Neural crest cell (in vitro differentiated cells): Measurements from ENCODE around the gene TSPO2. TPM values are rescaled to one million over a fixed set of nuclear protein-coding genes. Genes with fewer than 3 reads are reported as not detected.
"Not testable (repeated sequence)": the region's sequence is repeated elsewhere in the genome, so short reads cannot be mapped to it uniquely, and the experiment has no call there.

ENCODE experiments used
- DNase-seq: peaks from one replicate; pipeline ENCODE4 v3.0.0; 2021; ENCODE audit warnings: low read depth, mixed read lengths, low spot score
- H3K27ac Mint-ChIP-seq: one replicate; pipeline ENCODE4 v1.8.0; 2021; ENCODE audit warnings: mild to moderate bottlenecking, mixed read lengths; ENCODE audit not compliant: unreplicated experiment
- H3K27me3 Mint-ChIP-seq: 2 replicates; pipeline ENCODE4 v1.8.0; 2021; ENCODE audit warnings: low read depth, mild to moderate bottlenecking, mixed read lengths
- H3K36me3 Mint-ChIP-seq: 2 replicates; pipeline ENCODE4 v1.8.0; 2021; ENCODE audit warnings: low read depth, mild to moderate bottlenecking, mixed read lengths
- H3K4me1 Mint-ChIP-seq: 2 replicates; pipeline ENCODE4 v1.8.0; 2021; ENCODE audit warnings: mixed read lengths
- H3K4me3 Mint-ChIP-seq: one replicate; pipeline ENCODE4 v1.8.0; 2021; ENCODE audit warnings: mild to moderate bottlenecking, mixed read lengths
- H3K9me3 Mint-ChIP-seq: 2 replicates; pipeline ENCODE4 v1.8.0; 2021; ENCODE audit warnings: mixed read lengths
- CTCF ChIP-seq: fragments of 200-600 bp; sonication (generic); conservative IDR thresholded peaks from 2 replicates; pipeline ENCODE4 v1.5.0; 2021; ENCODE audit warnings: antibody characterized with exemption, mild to moderate bottlenecking
- total RNA-seq: library from RNA; stranded (reverse); gene quantifications from 2 replicates; pipeline ENCODE4 v1.2.1, GENCODE V29; 2021

The TSPO2 gene
- total RNA-seq, 1 donor from 2014 or later: not detected

GRCh38 chr6:41009669-41010068 is 32.6 kb upstream of the TSPO2 start:
- Mint-ChIP-seq H3K27me3 (no peaks in the 10 kb centered on the region), H3K4me3 (no peak overlapping the region), H3K27ac (no peak overlapping the region), H3K9me3 (no peaks in the 10 kb centered on the region), H3K4me1 (no peaks in the 10 kb centered on the region), H3K36me3 (no peaks in the 10 kb centered on the region)
- TF ChIP-seq CTCF: no peak
- DNase-seq: no peak

DNA sequence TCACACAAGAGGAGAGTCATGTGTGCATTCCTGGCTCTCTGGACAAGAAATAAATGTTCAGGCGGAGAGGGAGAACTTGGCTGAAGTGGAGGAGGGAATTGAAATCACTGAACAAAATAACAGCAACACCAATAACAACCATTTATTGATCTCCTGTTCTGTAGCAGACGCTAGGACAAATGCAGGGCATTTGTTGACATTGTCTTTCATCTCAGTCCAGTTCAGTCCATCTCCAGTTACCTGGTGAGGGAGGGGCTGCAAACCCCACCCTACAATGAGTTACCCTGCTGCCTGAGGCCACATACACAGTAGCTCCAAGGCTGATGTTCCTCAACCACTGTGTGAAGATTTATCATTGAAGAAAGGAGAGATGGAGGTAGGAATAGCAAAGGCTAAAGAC is 30.6 kb upstream of the TSPO2 start:
- no peak for TF ChIP-seq CTCF
- Mint-ChIP-seq H3K27me3 (no peaks in the 10 kb centered on the region), H3K27ac (no peak overlapping the region), H3K4me3 (no peak overlapping the region), H3K9me3 (no peaks in the 10 kb centered on the region), H3K36me3 (peaks cover 3% of the 10 kb centered on the region), H3K4me1 (no peaks in the 10 kb centered on the region)
- no peak for DNase-seq

DNA sequence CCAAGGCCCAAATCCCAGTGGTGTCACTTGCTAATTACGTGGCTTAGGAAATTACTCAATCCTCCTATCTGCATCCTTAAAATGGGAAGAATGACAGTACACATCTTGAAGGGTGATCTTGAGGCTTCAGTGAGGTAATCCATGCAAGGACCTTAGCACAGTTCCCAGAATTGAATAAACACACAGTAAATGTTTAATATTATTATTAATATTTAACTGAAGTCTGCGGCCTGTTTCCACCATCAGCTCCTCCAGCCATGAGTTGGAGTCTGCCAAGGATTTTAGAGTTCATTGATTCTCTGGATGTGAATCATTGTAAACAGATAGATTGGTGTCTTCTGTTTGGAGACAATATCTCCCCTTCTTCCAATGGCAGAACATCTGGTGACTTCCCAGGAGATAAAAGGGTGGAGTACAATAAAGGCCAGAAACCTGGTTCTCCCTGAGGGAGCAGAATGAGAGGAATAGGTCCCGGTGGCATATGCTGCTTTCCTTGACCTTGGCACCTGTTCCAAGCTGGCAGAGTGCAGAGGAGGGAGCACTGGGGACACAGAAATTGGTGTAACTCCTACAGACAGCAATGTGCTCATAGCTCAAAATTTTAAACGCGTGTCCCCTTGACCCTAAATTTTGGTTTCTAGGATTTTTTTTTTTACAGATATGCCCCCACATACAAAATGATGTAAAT is 28.7 kb upstream of the TSPO2 start:
- peaks cover 3% of the 10 kb centered on the region for H3K36me3 Mint-ChIP-seq
- H3K9me3 Mint-ChIP-seq: no peaks in the 10 kb centered on the region
- no peak overlapping the region for H3K27ac Mint-ChIP-seq
- no peak for TF ChIP-seq CTCF
- H3K4me1 Mint-ChIP-seq: no peaks in the 10 kb centered on the region
- DNase-seq: no peak
- no peak overlapping the region for H3K4me3 Mint-ChIP-seq
- no peaks in the 10 kb centered on the region for H3K27me3 Mint-ChIP-seq

DNA sequence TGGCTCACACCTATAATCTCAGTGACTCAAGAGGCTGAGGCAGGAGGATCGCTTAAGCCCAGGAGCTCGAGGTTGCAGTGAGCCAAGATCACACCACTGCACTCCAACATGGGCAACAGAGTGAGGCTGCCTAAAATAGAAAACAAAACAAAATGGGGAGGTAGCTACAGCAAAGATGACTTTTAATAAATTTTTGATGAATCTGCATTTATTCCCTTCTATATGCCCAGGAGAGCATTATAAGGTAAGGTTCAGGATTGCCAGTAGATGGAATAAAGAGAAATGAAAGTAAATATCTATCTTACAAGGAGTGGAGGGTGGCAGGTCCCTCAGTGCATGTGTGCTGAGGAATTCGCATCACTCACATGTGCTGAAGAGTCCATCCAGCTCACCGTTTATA is 27.5 kb upstream of the TSPO2 start:
- Mint-ChIP-seq H3K4me3 (no peak overlapping the region), H3K9me3 (no peaks in the 10 kb centered on the region), H3K36me3 (peaks cover 3% of the 10 kb centered on the region), H3K4me1 (no peaks in the 10 kb centered on the region), H3K27ac (peak overlapping the region; percentile 65), H3K27me3 (no peaks in the 10 kb centered on the region)
- no peak for TF ChIP-seq CTCF
- DNase-seq: no peak

DNA sequence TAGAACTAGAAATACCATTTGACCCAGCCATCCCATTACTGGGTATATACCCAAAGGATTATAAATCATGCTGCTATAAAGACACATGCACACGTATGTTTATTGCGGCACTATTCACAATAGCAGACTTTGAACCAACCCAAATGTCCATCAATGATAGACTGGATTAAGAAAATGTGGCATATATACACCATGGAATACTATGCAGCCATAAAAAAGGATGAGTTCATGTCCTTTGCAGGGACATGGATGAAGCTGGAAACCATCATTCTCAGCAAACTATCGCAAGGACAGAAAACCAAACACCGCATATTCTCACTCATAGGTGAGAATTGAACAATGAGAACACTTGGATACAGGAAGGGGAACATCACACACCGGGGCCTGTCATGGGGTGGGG is 26.4 kb upstream of the TSPO2 start:
- H3K9me3 Mint-ChIP-seq, H3K27ac Mint-ChIP-seq, H3K4me1 Mint-ChIP-seq, H3K27me3 Mint-ChIP-seq, H3K36me3 Mint-ChIP-seq, DNase-seq, H3K4me3 Mint-ChIP-seq: not testable (repeated sequence)

GRCh38 chr6:41017663-41018062 is 24.6 kb upstream of the TSPO2 start:
- Mint-ChIP-seq H3K27ac (no peak overlapping the region), H3K36me3 (peaks cover 3% of the 10 kb centered on the region), H3K27me3 (no peaks in the 10 kb centered on the region), H3K4me3 (no peak overlapping the region), H3K9me3 (no peaks in the 10 kb centered on the region), H3K4me1 (no peaks in the 10 kb centered on the region)
- TF ChIP-seq CTCF: no peak
- no peak for DNase-seq
